A549 (cell line): ENCODE measurements around the gene MLNR. TPM values are rescaled to one million over a fixed set of nuclear protein-coding genes. Genes with fewer than 3 reads are reported as not detected.

Experiments used
- ATAC-seq, 2 experiments: fragments of 200-7000 bp in 1 of 2; fragments of >200 bp in 1 of 2; cut with Nextera tagmentation in 1 of 2; cut with Tn5 transposase in 1 of 2; 3 replicates each; pipeline versions ENCODE4 v1.8.0 to v1.9.1; 2018 to 2020; ENCODE audit warnings: mild to moderate bottlenecking in 1 of 2, moderate library complexity in 1 of 2
- CTCF ChIA-PET: fragments of 300-600 bp; sonication (Branson Sonifier 250); formaldehyde crosslinking; extraction: SDS; loops from one replicate; lab custom pipeline; 2021; ENCODE audit warnings: antibody characterized with exemption, inconsistent platforms; lab: Yijun Ruan, JAX
- POLR2A ChIA-PET: fragments of 350-600 bp; formaldehyde crosslinking; extraction: SDS; loops from one replicate; lab custom pipeline; 2021; ENCODE audit warnings: antibody characterized with exemption, inconsistent platforms; lab: Yijun Ruan, JAX
- DNase-seq, 2 experiments: peaks; one replicate each; pipeline versions ENCODE4 v3.0.0 to v3.0.0-alpha.2; 2011 to 2016; ENCODE audit warnings: low read depth in 1 of 2, low spot score in 1 of 2
- FAIRE-seq: peaks from 2 replicates; lab custom pipeline; 2011; peaks lifted over from hg19 to GRCh38; lab: Jason Lieb, UNC
- H3K27ac ChIP-seq, 2 experiments: fragments of >200 bp; sonication (Bioruptor Twin); formaldehyde crosslinking; 3 replicates each; pipeline ENCODE4 v1.5.1; 2016 to 2017
- H3K4me1 ChIP-seq: fragments of >200 bp; sonication (Bioruptor Twin); formaldehyde crosslinking; 3 replicates; pipeline ENCODE4 v1.6.1; 2016
- H3K4me2 ChIP-seq: fragments of >200 bp; sonication (Bioruptor Twin); formaldehyde crosslinking; 3 replicates; pipeline ENCODE4 v1.6.1; 2016
- H3K4me3 ChIP-seq: fragments of >200 bp; sonication (Bioruptor Twin); formaldehyde crosslinking; 3 replicates; pipeline ENCODE4 v1.5.1; 2016
- H3K9me3 ChIP-seq: fragments of >200 bp; sonication (Bioruptor Twin); formaldehyde crosslinking; 3 replicates; pipeline ENCODE4 v1.6.1; 2016
- CBX8 ChIP-seq: fragments of 200-600 bp; sonication (generic); IDR thresholded peaks from 2 replicates; pipeline ENCODE4 v1.6.1; 2016
- EHF ChIP-seq: fragments of 250-450 bp; sonication (Bioruptor Pico); IDR thresholded peaks from 2 replicates; pipeline ENCODE4 v1.5.0; 2020; ENCODE audit warnings: mild to moderate bottlenecking
- ESRRA ChIP-seq: fragments of 150-350 bp; IDR thresholded peaks from 2 replicates; pipeline ENCODE4 v1.6.1; 2014; ENCODE audit warnings: mild to moderate bottlenecking, low read length, borderline replicate concordance
- FOSB ChIP-seq: fragments of 250-450 bp; sonication (Bioruptor Pico); IDR thresholded peaks from 2 replicates; pipeline ENCODE4 v1.5.0; 2020; ENCODE audit warnings: mild to moderate bottlenecking, moderate library complexity
- GATA3 ChIP-seq: IDR thresholded peaks from 2 replicates; pipeline ENCODE4 v1.6.1; 2012; ENCODE audit warnings: borderline replicate concordance
- HEYL ChIP-seq: fragments of 250-450 bp; sonication (Bioruptor Pico); IDR thresholded peaks from 2 replicates; pipeline ENCODE4 v1.8.0; 2021; ENCODE audit warnings: mild to moderate bottlenecking, moderate library complexity
- JUN ChIP-seq, 2 experiments: fragments of >200 bp; sonication (Bioruptor Twin); formaldehyde crosslinking; IDR thresholded peaks; 2 replicates in 1 of 2; 3 replicates in 1 of 2; pipeline ENCODE4 v1.6.1; 2016 to 2017
- JUNB ChIP-seq: fragments of >200 bp; sonication (Bioruptor Twin); formaldehyde crosslinking; IDR thresholded peaks from 2 replicates; pipeline ENCODE4 v1.6.1; 2016
- KDM1A ChIP-seq: fragments of 200-600 bp; sonication (generic); IDR thresholded peaks from 2 replicates; pipeline ENCODE4 v1.6.1; 2016; ENCODE audit warnings: low read depth, mild to moderate bottlenecking
- NFE2L2 ChIP-seq: fragments of 150-350 bp; conservative IDR thresholded peaks from 2 replicates; pipeline ENCODE4 v1.6.1; 2014; ENCODE audit warnings: low read length
- POLR2A ChIP-seq: IDR thresholded peaks from 2 replicates; pipeline ENCODE4 v1.6.1; 2012; ENCODE audit warnings: mild to moderate bottlenecking, low read length
- RCOR1 ChIP-seq: fragments of 150-350 bp; IDR thresholded peaks from 2 replicates; pipeline ENCODE4 v1.6.1; 2014; ENCODE audit warnings: antibody characterized with exemption, low read length, low read depth
- RFX5 ChIP-seq: fragments of 450-650 bp; IDR thresholded peaks from 2 replicates; pipeline ENCODE4 v1.7.1; 2014; ENCODE audit warnings: antibody characterized with exemption, mild to moderate bottlenecking, moderate library complexity
- RNF2 ChIP-seq: fragments of 200-600 bp; sonication (generic); IDR thresholded peaks from 2 replicates; pipeline ENCODE4 v1.6.1; 2016; ENCODE audit warnings: low read depth, mild to moderate bottlenecking, antibody characterized with exemption, moderate library complexity, borderline replicate concordance
- TFCP2L1 ChIP-seq: fragments of 250-450 bp; sonication (Bioruptor Pico); IDR thresholded peaks from 2 replicates; pipeline ENCODE4 v1.5.0; 2021; ENCODE audit warnings: mild to moderate bottlenecking
- TP53 ChIP-seq: fragments of 250-450 bp; sonication (Bioruptor Pico); IDR thresholded peaks from 2 replicates; pipeline ENCODE4 v1.5.0; 2021; ENCODE audit warnings: mild to moderate bottlenecking, moderate library complexity
- ZSCAN20 ChIP-seq: fragments of 250-450 bp; sonication (Bioruptor Pico); IDR thresholded peaks from 2 replicates; pipeline ENCODE4 v1.8.0; 2022; ENCODE audit warnings: mild to moderate bottlenecking, moderate library complexity
- WGBS: methylation state at CpG from one replicate; pipeline ENCODE4 v1.1.6; 2017; ENCODE audit errors: missing lambda C conversion rate; 5-methylcytosine and 5-hydroxymethylcytosine counted together
- polyA plus RNA-seq, 4 experiments: library from polyadenylated mRNA; depleted of rRNA in 3 of 4; stranded (reverse); fragments of >200 nt; fragmentation: RNase III in 1 of 4; extraction: RNeasy Plus Mini Kit Qiagen cat#74134 plus additional on column Dnase treatment in 1 of 4; gene quantifications; 2 replicates in 3 of 4; 3 replicates in 1 of 4; pipeline ENCODE4 v1.2.3, GENCODE V29; 2011 to 2017
- TF ChIP-seq, protein P1 (sequence below): IDR thresholded peaks from 2 replicates; pipeline ENCODE4 v1.6.1; 2012
- TF ChIP-seq, protein P2 (sequence below): fragments of >200 bp; sonication (Bioruptor Twin); formaldehyde crosslinking; IDR thresholded peaks from 2 replicates; pipeline ENCODE4 v1.6.1; 2016
- TF ChIP-seq, protein P3 (sequence below): fragments of 250-450 bp; sonication (Bioruptor Pico); IDR thresholded peaks from 2 replicates; pipeline ENCODE4 v1.5.0; 2020; ENCODE audit warnings: low read depth, mild to moderate bottlenecking, moderate library complexity
- TF ChIP-seq, protein P4 (sequence below): IDR thresholded peaks from 2 replicates; pipeline ENCODE4 v1.6.1; 2012; ENCODE audit warnings: low read depth, borderline replicate concordance
- TF ChIP-seq, protein P5 (sequence below): IDR thresholded peaks from 2 replicates; pipeline ENCODE4 v1.6.1; 2012
- TF ChIP-seq, protein P6 (sequence below): fragments of >200 bp; sonication (Bioruptor Twin); formaldehyde crosslinking; IDR thresholded peaks from 3 replicates; pipeline ENCODE4 v1.5.1; 2016
- TF ChIP-seq, protein P7 (sequence below): fragments of 250-450 bp; sonication (Bioruptor Pico); IDR thresholded peaks from 2 replicates; pipeline ENCODE4 v1.5.0; 2021; ENCODE audit warnings: mild to moderate bottlenecking, moderate library complexity, borderline replicate concordance

MLNR gene
- polyA plus RNA-seq, 2 of the 4 experiments (the other 2 are of a cell fraction) = 0.30 to 0.63 TPM

DNA sequence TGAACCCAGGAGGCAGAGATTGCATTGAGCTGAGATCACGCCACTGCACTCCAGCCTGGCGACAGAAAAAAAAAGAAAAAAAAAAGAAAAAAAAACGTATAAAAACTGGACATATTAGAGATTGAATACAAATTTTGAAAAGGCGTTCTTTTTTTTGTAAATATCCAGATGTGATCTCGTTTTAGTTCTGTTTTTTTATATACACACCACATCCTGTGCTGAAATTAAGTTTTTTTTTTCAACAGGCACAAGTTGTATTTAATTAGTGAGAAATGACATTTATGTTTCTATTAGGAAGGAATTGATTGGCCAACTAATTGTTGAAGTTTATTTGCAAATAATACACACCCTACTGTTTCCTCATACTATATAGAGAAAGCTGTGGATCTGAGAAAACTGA, 31.2 kb downstream of the MLNR start:
- TF ChIP-seq, protein P1, sequence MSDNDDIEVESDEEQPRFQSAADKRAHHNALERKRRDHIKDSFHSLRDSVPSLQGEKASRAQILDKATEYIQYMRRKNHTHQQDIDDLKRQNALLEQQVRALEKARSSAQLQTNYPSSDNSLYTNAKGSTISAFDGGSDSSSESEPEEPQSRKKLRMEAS = no peak
- TF ChIP-seq, protein P2, sequence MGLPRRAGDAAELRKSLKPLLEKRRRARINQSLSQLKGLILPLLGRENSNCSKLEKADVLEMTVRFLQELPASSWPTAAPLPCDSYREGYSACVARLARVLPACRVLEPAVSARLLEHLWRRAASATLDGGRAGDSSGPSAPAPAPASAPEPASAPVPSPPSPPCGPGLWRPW = no peak
- TF ChIP-seq, protein P3, sequence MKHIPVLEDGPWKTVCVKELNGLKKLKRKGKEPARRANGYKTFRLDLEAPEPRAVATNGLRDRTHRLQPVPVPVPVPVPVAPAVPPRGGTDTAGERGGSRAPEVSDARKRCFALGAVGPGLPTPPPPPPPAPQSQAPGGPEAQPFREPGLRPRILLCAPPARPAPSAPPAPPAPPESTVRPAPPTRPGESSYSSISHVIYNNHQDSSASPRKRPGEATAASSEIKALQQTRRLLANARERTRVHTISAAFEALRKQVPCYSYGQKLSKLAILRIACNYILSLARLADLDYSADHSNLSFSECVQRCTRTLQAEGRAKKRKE (CRISPR knock-in tag) = no peak
- TF ChIP-seq HEYL = no peak
- TF ChIP-seq, protein P4, sequence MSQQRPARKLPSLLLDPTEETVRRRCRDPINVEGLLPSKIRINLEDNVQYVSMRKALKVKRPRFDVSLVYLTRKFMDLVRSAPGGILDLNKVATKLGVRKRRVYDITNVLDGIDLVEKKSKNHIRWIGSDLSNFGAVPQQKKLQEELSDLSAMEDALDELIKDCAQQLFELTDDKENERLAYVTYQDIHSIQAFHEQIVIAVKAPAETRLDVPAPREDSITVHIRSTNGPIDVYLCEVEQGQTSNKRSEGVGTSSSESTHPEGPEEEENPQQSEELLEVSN = no peak
- no peak for TF ChIP-seq TP53 (CRISPR knock-in tag)
- no peak for TF ChIP-seq RNF2
- TF ChIP-seq RFX5 = no peak
- TF ChIP-seq, protein P5, sequence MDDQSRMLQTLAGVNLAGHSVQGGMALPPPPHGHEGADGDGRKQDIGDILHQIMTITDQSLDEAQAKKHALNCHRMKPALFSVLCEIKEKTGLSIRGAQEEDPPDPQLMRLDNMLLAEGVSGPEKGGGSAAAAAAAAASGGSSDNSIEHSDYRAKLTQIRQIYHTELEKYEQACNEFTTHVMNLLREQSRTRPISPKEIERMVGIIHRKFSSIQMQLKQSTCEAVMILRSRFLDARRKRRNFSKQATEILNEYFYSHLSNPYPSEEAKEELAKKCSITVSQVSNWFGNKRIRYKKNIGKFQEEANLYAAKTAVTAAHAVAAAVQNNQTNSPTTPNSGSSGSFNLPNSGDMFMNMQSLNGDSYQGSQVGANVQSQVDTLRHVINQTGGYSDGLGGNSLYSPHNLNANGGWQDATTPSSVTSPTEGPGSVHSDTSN = no peak
- TF ChIP-seq EHF (CRISPR knock-in tag) = no peak
- TF ChIP-seq FOSB = no peak
- no peak for TF ChIP-seq JUNB
- no peak for DNase-seq
- no peak overlapping the region for H3K4me3 ChIP-seq
- WGBS = 83% methylated on average over 5 of the region's 5 CpGs
- no peak overlapping the region for H3K4me2 ChIP-seq
- no peak for ATAC-seq
- no peaks in the 10 kb centered on the region for H3K9me3 ChIP-seq
- H3K4me1 ChIP-seq = 0 out of 3 replicates have a peak, but pooled peaks cover 3% of the 10 kb centered on the region
- ChIA-PET POLR2A (no interaction called here), CTCF (interaction anchor here (0.6 kb wide), 1 partner anchor 29 kb away, joined by 3 read pairs; no protein-coding TSS in a partner anchor)
- no peak overlapping the region for H3K27ac ChIP-seq
- no peak for FAIRE-seq

DNA sequence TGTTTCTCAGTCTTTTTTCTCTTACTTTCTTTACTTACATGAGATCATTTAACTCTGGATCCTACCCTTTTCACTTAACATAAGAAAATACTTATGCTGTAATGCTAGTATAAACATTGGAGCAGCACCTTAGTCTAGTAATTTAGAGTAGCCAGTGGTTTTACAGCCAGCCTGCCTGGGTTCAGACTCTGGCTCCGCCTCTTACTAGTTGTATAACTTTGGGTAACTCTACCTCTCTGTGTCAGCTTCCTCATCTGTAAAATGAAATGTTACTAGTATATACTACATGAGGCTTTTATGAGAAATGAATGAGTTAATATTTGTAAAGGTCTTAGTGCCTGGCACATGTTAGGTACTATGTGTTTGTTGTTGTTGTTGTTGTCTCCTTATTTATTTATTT, 33.2 kb downstream of the MLNR start:
- Histone ChIP-seq H3K27ac (no peak overlapping the region), H3K4me3 (no peak overlapping the region), H3K4me1 (no peaks in the 10 kb centered on the region), H3K4me2 (no peak overlapping the region), H3K9me3 (no peaks in the 10 kb centered on the region)
- DNase-seq (no peak), ATAC-seq (no peak), FAIRE-seq (no peak)
- TF ChIP-seq RCOR1 (no peak), TFCP2L1 (CRISPR knock-in tag) (no peak), KDM1A (no peak), POLR2A (no peak), CBX8 (no peak), RNF2 (no peak), GATA3 (no peak), ESRRA (no peak), JUN (IDR thresholded peaks at IDR 0.05) (no peak), NFE2L2 (no peak), ZSCAN20 (no peak)
- TF ChIP-seq, protein P4 = no peak
- TF ChIP-seq, protein P6, sequence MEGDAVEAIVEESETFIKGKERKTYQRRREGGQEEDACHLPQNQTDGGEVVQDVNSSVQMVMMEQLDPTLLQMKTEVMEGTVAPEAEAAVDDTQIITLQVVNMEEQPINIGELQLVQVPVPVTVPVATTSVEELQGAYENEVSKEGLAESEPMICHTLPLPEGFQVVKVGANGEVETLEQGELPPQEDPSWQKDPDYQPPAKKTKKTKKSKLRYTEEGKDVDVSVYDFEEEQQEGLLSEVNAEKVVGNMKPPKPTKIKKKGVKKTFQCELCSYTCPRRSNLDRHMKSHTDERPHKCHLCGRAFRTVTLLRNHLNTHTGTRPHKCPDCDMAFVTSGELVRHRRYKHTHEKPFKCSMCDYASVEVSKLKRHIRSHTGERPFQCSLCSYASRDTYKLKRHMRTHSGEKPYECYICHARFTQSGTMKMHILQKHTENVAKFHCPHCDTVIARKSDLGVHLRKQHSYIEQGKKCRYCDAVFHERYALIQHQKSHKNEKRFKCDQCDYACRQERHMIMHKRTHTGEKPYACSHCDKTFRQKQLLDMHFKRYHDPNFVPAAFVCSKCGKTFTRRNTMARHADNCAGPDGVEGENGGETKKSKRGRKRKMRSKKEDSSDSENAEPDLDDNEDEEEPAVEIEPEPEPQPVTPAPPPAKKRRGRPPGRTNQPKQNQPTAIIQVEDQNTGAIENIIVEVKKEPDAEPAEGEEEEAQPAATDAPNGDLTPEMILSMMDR = no peak
- TF ChIP-seq, protein P7, sequence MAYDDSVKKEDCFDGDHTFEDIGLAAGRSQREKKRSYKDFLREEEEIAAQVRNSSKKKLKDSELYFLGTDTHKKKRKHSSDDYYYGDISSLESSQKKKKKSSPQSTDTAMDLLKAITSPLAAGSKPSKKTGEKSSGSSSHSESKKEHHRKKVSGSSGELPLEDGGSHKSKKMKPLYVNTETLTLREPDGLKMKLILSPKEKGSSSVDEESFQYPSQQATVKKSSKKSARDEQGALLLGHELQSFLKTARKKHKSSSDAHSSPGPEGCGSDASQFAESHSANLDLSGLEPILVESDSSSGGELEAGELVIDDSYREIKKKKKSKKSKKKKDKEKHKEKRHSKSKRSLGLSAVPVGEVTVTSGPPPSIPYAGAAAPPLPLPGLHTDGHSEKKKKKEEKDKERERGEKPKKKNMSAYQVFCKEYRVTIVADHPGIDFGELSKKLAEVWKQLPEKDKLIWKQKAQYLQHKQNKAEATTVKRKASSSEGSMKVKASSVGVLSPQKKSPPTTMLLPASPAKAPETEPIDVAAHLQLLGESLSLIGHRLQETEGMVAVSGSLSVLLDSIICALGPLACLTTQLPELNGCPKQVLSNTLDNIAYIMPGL (CRISPR knock-in tag) = no peak
- ChIA-PET POLR2A (no interaction called here), CTCF (no interaction called here)
- 71% methylated on average over 1 of the region's 1 CpG for WGBS
